Karpas-422 (cell line): ENCODE measurements around the gene IL10RA. TPM values are rescaled to one million over a fixed set of nuclear protein-coding genes. Genes with fewer than 3 reads are reported as not detected.

Experiments
- DNase-seq: peaks from one replicate; pipeline ENCODE4 v3.0.0-alpha.2; 2015
- H2AFZ ChIP-seq: fragments of 200-600 bp; sonication (generic); 2 replicates; pipeline ENCODE4 v1.6.1; 2014; ENCODE audit warnings: antibody characterized with exemption, low read length, mixed read lengths
- H3K27ac ChIP-seq: fragments of 200-600 bp; sonication (generic); 2 replicates; pipeline ENCODE4 v1.5.1; 2014; ENCODE audit warnings: mild to moderate bottlenecking, low read length, moderate library complexity
- H3K27me3 ChIP-seq: fragments of 200-600 bp; sonication (generic); 2 replicates; pipeline ENCODE4 v1.6.1; 2014; ENCODE audit warnings: low read length, mixed read lengths
- H3K36me3 ChIP-seq: fragments of 200-600 bp; sonication (generic); 2 replicates; pipeline ENCODE4 v1.6.1; 2014; ENCODE audit warnings: low read length, mixed read lengths; ENCODE audit not compliant: insufficient read depth
- H3K4me1 ChIP-seq: fragments of 200-600 bp; sonication (generic); 2 replicates; pipeline ENCODE4 v1.6.1; 2014; ENCODE audit warnings: mild to moderate bottlenecking, low read length, mixed read lengths
- H3K4me2 ChIP-seq: fragments of 200-600 bp; sonication (generic); 2 replicates; pipeline ENCODE4 v1.6.1; 2014; ENCODE audit warnings: low read length, low read depth, mild to moderate bottlenecking; ENCODE audit not compliant: poor library complexity, severe bottlenecking
- H3K4me3 ChIP-seq: fragments of 200-600 bp; sonication (generic); 2 replicates; pipeline ENCODE4 v1.5.1; 2014; ENCODE audit warnings: mild to moderate bottlenecking, antibody characterized with exemption, low read length, mixed read lengths
- H3K79me2 ChIP-seq: fragments of 200-600 bp; sonication (generic); 2 replicates; pipeline ENCODE4 v1.6.1; 2014; ENCODE audit warnings: mild to moderate bottlenecking, low read length, mixed read lengths
- H3K9ac ChIP-seq: fragments of 200-600 bp; sonication (generic); 2 replicates; pipeline ENCODE4 v1.6.0; 2014; ENCODE audit warnings: low read length
- H3K9me2 ChIP-seq: fragments of 200-600 bp; sonication (generic), shearing (Covaris generic); replicated peaks from 2 replicates; pipeline ENCODE4 v1.6.0; 2014; ENCODE audit warnings: mild to moderate bottlenecking, low read length, moderate library complexity; ENCODE audit not compliant: insufficient read depth
- H3K9me3 ChIP-seq: fragments of 300-700, 200-600 bp; sonication (generic); 2 replicates; pipeline ENCODE4 v1.6.1; 2014; ENCODE audit warnings: low read length, mixed read lengths
- H4K20me1 ChIP-seq: fragments of 200-600 bp; sonication (generic); 2 replicates; pipeline ENCODE4 v1.6.1; 2014; ENCODE audit warnings: mild to moderate bottlenecking, antibody characterized with exemption, low read length, low read depth; ENCODE audit not compliant: insufficient read depth
- total RNA-seq: library from RNA; depleted of rRNA; stranded (reverse); fragments of >200 nt; shearing (Covaris generic); gene quantifications from 2 replicates; pipeline ENCODE4 v1.2.3, GENCODE V29; 2014; ENCODE audit warnings: low replicate concordance; rRNA removed

Gene IL10RA
- total RNA-seq, 1 experiment from 2014 or later: 25.5 TPM

DNA sequence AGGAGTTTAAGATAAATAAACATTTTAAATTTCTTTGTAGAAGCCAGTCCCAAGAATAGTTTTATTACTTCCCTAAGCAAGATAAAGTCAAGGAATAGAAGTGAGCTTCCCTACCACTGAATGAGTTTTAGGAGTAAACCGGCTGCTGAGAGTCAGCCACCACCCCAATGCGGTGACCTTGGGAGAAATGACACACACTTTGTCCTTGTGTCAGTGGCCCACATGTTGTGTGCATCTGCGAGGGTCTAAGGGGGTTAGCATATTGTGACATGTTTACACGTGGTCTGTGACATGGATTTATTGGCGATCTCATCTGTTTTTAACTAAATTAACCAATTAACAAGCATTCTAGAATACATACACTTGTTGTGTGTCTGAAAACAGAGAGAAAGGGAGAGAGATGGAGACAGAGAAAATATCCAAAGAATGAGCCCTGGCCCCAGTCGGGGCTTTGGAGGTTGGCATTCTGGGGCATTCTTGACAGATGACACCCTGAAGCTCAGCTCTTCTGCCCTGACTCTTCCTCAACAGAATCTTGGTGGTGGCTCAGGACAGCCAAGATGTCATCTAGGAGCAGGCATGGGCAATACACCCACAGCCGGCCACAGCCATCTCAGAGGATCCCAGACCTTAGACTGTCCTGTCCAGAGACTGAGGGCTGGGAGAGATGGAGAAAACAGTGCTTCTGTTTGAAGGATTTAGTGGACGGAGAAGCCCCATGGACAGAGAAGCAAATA, 60.9 kb downstream of the IL10RA start:
- Histone ChIP-seq H3K4me2 (no peak overlapping the region), H3K9ac (no peak overlapping the region), H3K9me2 (no peaks in the 10 kb centered on the region), H3K27me3 (no peaks in the 10 kb centered on the region), H3K36me3 (no peaks in the 10 kb centered on the region), H4K20me1 (no peaks in the 10 kb centered on the region), H2AFZ (no peak overlapping the region), H3K27ac (no peak overlapping the region), H3K4me3 (no peak overlapping the region), H3K79me2 (no peaks in the 10 kb centered on the region), H3K9me3 (no peaks in the 10 kb centered on the region), H3K4me1 (no peaks in the 10 kb centered on the region)
- no peak for DNase-seq

DNA sequence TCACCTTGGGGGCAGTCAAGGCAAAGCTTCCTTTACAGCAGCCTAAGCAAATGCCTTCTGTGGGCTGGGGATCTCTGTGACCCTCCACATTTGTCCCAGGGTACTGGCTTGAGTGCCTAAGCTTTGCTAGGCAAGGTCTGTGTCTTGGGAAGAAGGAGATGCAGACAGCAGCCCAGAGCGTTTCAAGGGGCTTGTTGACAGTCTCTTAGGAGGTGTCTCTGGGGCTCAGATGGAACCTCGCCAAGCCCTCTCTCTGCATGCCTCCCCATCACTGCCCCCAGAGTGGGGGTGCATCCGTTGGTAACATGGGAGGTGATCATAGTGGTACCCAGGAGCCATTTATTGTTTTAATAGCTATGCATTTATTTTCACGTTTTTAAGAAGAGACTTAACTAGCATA, 61.6 kb downstream of the IL10RA start:
- no peak overlapping the region for H3K27ac ChIP-seq
- no peaks in the 10 kb centered on the region for H4K20me1 ChIP-seq
- no peaks in the 10 kb centered on the region for H3K36me3 ChIP-seq
- H3K79me2 ChIP-seq: no peaks in the 10 kb centered on the region
- no peak overlapping the region for H2AFZ ChIP-seq
- no peak overlapping the region for H3K4me2 ChIP-seq
- no peaks in the 10 kb centered on the region for H3K9me2 ChIP-seq
- no peak overlapping the region for H3K9ac ChIP-seq
- H3K27me3 ChIP-seq: no peaks in the 10 kb centered on the region
- no peak for DNase-seq
- H3K4me1 ChIP-seq: no peaks in the 10 kb centered on the region
- H3K9me3 ChIP-seq: no peaks in the 10 kb centered on the region
- H3K4me3 ChIP-seq: no peak overlapping the region

DNA sequence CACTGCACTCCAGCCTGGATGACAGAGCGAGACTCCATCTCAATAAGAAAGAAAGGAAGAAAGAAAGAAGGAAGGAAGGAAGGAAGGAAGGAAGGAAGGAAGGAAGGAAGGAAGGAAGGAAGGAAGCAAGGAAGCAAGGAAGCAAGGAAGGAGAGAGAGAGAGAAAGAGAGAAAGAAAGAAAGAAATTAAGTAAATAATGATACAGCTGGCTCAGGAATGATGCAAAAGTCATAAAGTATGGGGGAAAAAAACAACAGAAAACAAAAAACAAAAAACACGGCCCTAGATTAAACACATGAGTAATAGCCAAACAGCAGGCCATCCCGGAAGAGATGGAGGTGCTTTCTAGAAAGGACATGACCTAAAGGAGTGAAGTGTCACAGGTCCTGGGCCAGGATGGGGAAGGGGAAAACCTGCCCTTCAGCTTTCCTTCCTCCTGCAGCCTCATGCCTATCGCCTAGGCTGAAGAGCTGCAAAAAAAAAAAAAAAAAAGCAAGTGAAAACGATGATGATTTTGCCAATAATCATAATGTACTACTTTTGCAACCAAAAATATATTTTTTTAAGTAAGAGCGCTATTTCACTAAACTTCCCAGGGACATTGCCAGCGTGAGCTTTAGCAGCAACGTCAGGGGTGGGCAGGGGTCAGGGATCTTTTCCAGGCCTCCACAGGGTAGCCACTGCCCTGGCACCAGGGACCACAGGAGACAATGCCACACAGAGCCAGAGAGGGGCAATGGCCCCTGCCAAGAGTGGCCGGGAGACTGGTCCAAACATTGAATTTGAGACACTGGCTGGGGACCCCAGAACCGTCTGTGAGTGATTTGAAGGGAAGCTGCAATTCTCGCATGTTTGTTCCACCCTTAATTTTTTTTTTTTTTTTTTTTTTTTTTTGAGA, 62.5 kb downstream of the IL10RA start:
- H3K27me3 ChIP-seq: no peaks in the 10 kb centered on the region
- no peak overlapping the region for H3K27ac ChIP-seq
- no peak overlapping the region for H3K4me2 ChIP-seq
- H3K9me3 ChIP-seq: no peaks in the 10 kb centered on the region
- no peaks in the 10 kb centered on the region for H3K9me2 ChIP-seq
- H4K20me1 ChIP-seq: no peaks in the 10 kb centered on the region
- H3K9ac ChIP-seq: no peak overlapping the region
- H3K36me3 ChIP-seq: no peaks in the 10 kb centered on the region
- no peaks in the 10 kb centered on the region for H3K79me2 ChIP-seq
- H3K4me1 ChIP-seq: no peaks in the 10 kb centered on the region
- no peak for DNase-seq
- no peak overlapping the region for H3K4me3 ChIP-seq
- H2AFZ ChIP-seq: no peak overlapping the region

DNA sequence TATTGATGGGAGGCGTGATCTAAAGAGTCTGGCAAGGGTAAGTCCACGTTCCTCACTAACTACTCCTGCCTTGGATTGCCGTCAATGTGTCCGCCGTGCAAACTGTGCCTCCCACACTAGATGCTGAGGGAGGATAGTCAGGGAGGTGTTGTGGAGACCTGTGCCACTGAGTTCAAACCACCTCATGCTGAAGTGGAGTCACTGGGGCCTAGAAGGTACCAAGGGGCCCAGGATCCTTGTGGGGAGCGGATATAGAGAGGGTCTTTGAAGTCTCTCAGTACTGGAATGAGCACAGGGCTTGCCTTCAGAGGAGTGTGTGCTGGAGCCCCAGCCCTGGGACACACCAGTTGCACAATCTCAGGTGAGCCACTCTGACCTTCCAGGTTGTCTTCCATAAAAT, 63.6 kb downstream of the IL10RA start:
- no peaks in the 10 kb centered on the region for H3K36me3 ChIP-seq
- H3K9ac ChIP-seq: no peak overlapping the region
- H3K27ac ChIP-seq: no peak overlapping the region
- H4K20me1 ChIP-seq: no peaks in the 10 kb centered on the region
- H3K4me2 ChIP-seq: no peak overlapping the region
- no peaks in the 10 kb centered on the region for H3K4me1 ChIP-seq
- H3K9me2 ChIP-seq: no peaks in the 10 kb centered on the region
- no peak for DNase-seq
- H3K27me3 ChIP-seq: no peaks in the 10 kb centered on the region
- H3K4me3 ChIP-seq: no peak overlapping the region
- no peaks in the 10 kb centered on the region for H3K9me3 ChIP-seq
- H2AFZ ChIP-seq: no peak overlapping the region
- no peaks in the 10 kb centered on the region for H3K79me2 ChIP-seq

DNA sequence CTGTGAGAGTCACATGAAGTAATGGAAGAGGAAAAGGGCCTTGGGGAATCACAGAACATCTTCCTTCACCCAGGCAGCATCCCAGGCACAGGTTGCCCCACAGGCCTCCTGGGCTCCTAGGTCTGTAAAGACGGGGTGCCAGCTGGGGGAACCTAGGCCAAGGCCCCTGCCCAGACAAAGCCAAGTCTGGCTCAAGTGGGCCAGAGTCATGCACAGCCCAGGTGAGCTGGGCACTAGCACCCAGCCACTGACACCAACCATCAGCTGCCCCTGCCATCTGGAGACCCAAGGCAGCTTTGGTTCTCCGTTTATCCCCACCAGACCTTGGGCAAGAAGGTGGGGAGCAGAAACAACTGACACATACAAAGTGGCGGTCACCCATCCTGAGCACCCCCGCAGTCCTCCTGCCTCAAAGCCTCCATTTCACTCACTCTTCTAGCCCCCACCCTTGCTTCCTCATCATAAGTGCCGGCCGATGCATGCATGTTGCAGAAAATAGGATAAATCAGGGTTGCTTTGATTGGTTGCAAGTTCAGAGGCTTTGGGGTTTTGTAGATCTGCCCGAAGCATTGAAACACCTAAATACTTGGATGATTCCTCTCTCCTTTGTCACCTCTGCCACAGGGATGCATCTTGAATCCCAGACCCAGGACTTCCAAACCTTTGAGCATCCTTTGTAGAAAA, 64.2 kb downstream of the IL10RA start:
- no peak for DNase-seq
- Histone ChIP-seq H3K36me3 (no peaks in the 10 kb centered on the region), H4K20me1 (no peaks in the 10 kb centered on the region), H3K4me2 (no peak overlapping the region), H3K27ac (no peak overlapping the region), H3K4me3 (no peak overlapping the region), H3K9me3 (no peaks in the 10 kb centered on the region), H3K27me3 (no peaks in the 10 kb centered on the region), H3K9me2 (no peaks in the 10 kb centered on the region), H2AFZ (no peak overlapping the region), H3K4me1 (no peaks in the 10 kb centered on the region), H3K9ac (no peak overlapping the region), H3K79me2 (no peaks in the 10 kb centered on the region)

Other genes starting within 250 kb of the IL10RA start
- not detected in 2 replicates for gene DSCAML1, start 189.2 kb upstream of the IL10RA start, total RNA-seq
- 1.4 and 3.1 TPM in 2 replicates for gene FXYD2, start 161.7 kb upstream of the IL10RA start, total RNA-seq
- gene FXYD6, start 109.7 kb upstream of the IL10RA start, total RNA-seq: not detected in 2 replicates
- 0.69 and 1.1 TPM in 2 replicates for gene TMPRSS13, start 57.0 kb upstream of the IL10RA start, total RNA-seq
- gene TMPRSS4, start 90.7 kb downstream of the IL10RA start, total RNA-seq: not detected in 2 replicates
- 0.04 TPM in 1 of 2 replicates, not detected in the other for gene SMIM35, start 100.6 kb downstream of the IL10RA start, total RNA-seq
- gene SCN4B, start 166.4 kb downstream of the IL10RA start, total RNA-seq: not detected in 2 replicates
- gene SCN2B, start 190.2 kb downstream of the IL10RA start, total RNA-seq: 0.25 TPM in 1 of 2 replicates, not detected in the other
- gene JAML, start 238.6 kb downstream of the IL10RA start, total RNA-seq: 5.4 and 9.1 TPM in 2 replicates